Glutamatergic neuron (in vitro differentiated cells): ENCODE results near the gene SERINC3. TPM values are rescaled to one million over a fixed set of nuclear protein-coding genes. Genes with fewer than 3 reads are reported as not detected.

Source experiments
- DNase-seq: peaks from one replicate; pipeline ENCODE4 v3.0.0; 2022
- H3K27ac Mint-ChIP-seq: one replicate; pipeline ENCODE4 v1.8.0; 2020; ENCODE audit warnings: mild to moderate bottlenecking, mixed read lengths, inconsistent platforms; ENCODE audit not compliant: unreplicated experiment
- H3K27me3 Mint-ChIP-seq: one replicate; pipeline ENCODE4 v1.8.0; 2020; ENCODE audit warnings: mild to moderate bottlenecking, moderate library complexity, mixed read lengths, inconsistent platforms; ENCODE audit not compliant: unreplicated experiment
- H3K36me3 Mint-ChIP-seq: one replicate; pipeline ENCODE4 v1.8.0; 2020; ENCODE audit warnings: mild to moderate bottlenecking, mixed read lengths, inconsistent platforms; ENCODE audit not compliant: unreplicated experiment
- H3K4me1 Mint-ChIP-seq: one replicate; pipeline ENCODE4 v1.8.0; 2020; ENCODE audit warnings: mild to moderate bottlenecking, low read depth, mixed read lengths, inconsistent platforms; ENCODE audit not compliant: unreplicated experiment
- H3K4me3 Mint-ChIP-seq: one replicate; pipeline ENCODE4 v1.8.0; 2020; ENCODE audit warnings: mild to moderate bottlenecking, mixed read lengths, inconsistent platforms; ENCODE audit not compliant: unreplicated experiment
- H3K9me3 Mint-ChIP-seq: one replicate; pipeline ENCODE4 v1.8.0; 2020; ENCODE audit warnings: mild to moderate bottlenecking, moderate library complexity, mixed read lengths, inconsistent platforms; ENCODE audit not compliant: unreplicated experiment
- total RNA-seq: library from RNA; stranded (reverse); fragmentation: NEBNext Ultra II Directional; extraction: Animal tissue kit (Norgen Biotek cat#: 25700); gene quantifications from one replicate; pipeline ENCODE4 v1.2.1, GENCODE V29; 2021; ENCODE audit not compliant: unreplicated experiment
- TF ChIP-seq, protein P1 (sequence below): fragments of 200-600 bp; sonication (generic); IDR thresholded peaks from one replicate; pipeline ENCODE4 v1.5.0; 2021; ENCODE audit not compliant: partially characterized antibody, unreplicated experiment

Gene SERINC3
- total RNA-seq, 1 donor from 2014 or later = 125 TPM

DNA sequence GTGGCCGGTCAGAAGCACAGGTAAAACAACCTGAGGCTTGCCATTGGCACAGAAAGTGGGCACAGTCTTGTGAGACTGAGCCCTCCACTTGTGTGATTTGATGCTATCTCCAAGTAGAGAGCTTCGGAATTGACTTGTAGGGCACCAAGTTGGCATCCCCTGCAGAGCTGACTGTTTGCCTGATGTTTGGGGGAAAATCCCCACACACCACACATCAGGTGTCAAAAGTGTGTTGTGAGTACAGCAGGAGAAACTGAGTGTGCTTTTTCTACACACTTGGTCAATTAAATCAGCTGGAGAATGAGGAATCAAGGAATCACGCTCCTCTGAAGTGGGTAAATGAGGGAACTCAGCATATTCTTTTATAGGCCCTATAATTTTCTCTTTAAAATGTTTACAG lies 989 bp downstream of the SERINC3 start:
- Mint-ChIP-seq H3K4me1 (peaks cover 17% of the 10 kb centered on the region), H3K27ac (peak overlapping the region; percentile 8), H3K4me3 (peak overlapping the region; percentile 91), H3K36me3 (no peaks in the 10 kb centered on the region), H3K9me3 (no peaks in the 10 kb centered on the region), H3K27me3 (peaks cover 4% of the 10 kb centered on the region)
- TF ChIP-seq, protein P1, sequence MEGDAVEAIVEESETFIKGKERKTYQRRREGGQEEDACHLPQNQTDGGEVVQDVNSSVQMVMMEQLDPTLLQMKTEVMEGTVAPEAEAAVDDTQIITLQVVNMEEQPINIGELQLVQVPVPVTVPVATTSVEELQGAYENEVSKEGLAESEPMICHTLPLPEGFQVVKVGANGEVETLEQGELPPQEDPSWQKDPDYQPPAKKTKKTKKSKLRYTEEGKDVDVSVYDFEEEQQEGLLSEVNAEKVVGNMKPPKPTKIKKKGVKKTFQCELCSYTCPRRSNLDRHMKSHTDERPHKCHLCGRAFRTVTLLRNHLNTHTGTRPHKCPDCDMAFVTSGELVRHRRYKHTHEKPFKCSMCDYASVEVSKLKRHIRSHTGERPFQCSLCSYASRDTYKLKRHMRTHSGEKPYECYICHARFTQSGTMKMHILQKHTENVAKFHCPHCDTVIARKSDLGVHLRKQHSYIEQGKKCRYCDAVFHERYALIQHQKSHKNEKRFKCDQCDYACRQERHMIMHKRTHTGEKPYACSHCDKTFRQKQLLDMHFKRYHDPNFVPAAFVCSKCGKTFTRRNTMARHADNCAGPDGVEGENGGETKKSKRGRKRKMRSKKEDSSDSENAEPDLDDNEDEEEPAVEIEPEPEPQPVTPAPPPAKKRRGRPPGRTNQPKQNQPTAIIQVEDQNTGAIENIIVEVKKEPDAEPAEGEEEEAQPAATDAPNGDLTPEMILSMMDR = no peak
- DNase-seq = no peak

GRCh38 chr20:44518248-44518647 lies 3.6 kb downstream of the SERINC3 start:
- Mint-ChIP-seq H3K27me3 (peaks cover 2% of the 10 kb centered on the region), H3K27ac (no peak overlapping the region), H3K4me3 (no peak overlapping the region), H3K36me3 (no peaks in the 10 kb centered on the region), H3K9me3 (no peaks in the 10 kb centered on the region), H3K4me1 (peaks cover 14% of the 10 kb centered on the region)
- TF ChIP-seq, protein P1 = no peak
- no peak for DNase-seq

DNA sequence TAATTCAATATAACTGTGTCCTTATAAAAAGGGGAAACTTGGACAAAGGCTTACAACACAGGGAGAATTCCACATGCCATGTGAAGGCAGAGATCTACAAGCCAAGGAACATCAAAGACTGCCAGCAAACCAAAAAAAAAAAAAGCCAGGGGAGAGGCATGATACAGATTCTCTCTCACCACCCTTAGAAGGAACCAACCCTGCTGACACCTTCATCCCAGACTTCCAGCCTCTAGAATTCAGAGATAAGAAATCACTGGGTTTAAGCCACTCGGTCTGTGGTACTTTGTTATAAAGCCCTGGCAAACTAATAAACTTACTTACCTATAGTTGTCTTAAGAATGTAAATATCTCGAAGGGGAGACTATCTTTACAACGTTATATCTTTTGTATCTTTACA lies 4.4 kb downstream of the SERINC3 start:
- Mint-ChIP-seq H3K4me1 (peaks cover 14% of the 10 kb centered on the region), H3K27ac (no peak overlapping the region), H3K36me3 (no peaks in the 10 kb centered on the region), H3K27me3 (peaks cover 2% of the 10 kb centered on the region), H3K9me3 (no peaks in the 10 kb centered on the region), H3K4me3 (no peak overlapping the region)
- TF ChIP-seq, protein P1 = no peak
- DNase-seq = no peak

DNA sequence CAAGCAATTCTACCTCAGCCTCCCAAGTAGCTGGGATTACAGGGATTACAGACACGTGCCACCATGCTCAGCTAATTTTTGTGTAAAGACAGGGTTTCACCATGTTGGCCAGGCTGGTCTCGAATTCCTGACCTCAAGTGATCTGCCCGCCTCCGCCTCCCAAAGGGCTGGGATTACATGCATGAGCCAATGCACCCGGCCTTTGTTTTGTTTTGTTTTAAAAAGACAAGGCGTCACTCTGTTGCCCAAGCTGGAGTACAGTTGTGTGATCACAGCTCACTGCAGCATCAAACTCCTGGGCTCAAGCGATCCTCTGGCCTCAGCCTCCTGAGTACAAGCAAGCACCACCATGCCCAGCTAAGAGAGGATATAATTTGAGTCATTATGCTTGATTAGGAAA lies 5.4 kb downstream of the SERINC3 start:
- Mint-ChIP-seq H3K27ac (no peak overlapping the region), H3K27me3 (peaks cover 2% of the 10 kb centered on the region)

GRCh38 chr20:44513871-44514270 lies 8.0 kb downstream of the SERINC3 start:
- Mint-ChIP-seq H3K27ac (no peak overlapping the region), H3K27me3 (no peaks in the 10 kb centered on the region), H3K9me3 (no peaks in the 10 kb centered on the region), H3K36me3 (no peaks in the 10 kb centered on the region), H3K4me1 (peaks cover under 1% of the 10 kb centered on the region), H3K4me3 (no peak overlapping the region)
- TF ChIP-seq, protein P1 = no peak
- no peak for DNase-seq

More for the DNA sequence above, 5.4 kb downstream of the SERINC3 start:
- TF ChIP-seq, protein P1 = no peak
- DNase-seq = no peak
- Mint-ChIP-seq H3K4me1 (peaks cover 11% of the 10 kb centered on the region), H3K4me3 (no peak overlapping the region), H3K36me3 (no peaks in the 10 kb centered on the region), H3K9me3 (no peaks in the 10 kb centered on the region)
